ENCODE results near the gene GABRB2.

- TF ChIP-seq POLR2A (IDR thresholded peaks at IDR 0.05; ENCODE audit: borderline replicate concordance, extremely low read depth, insufficient read depth, insufficient read length), result no peak
- TF ChIP-seq EZH2 (IDR thresholded peaks at IDR 0.05), result no peak
- TF ChIP-seq CTCF (IDR thresholded peaks at IDR 0.05 in 2 of 3, conservative IDR thresholded peaks at IDR 0.05 in 1 of 3; ENCODE audit: borderline replicate concordance in 1 of 3, insufficient read depth in 1 of 3, low read depth in 2 of 3, low read length in 2 of 3), result no peak
- no peak for TF ChIP-seq POLR2AphosphoS5 (IDR thresholded peaks at IDR 0.05; ENCODE audit: low read depth, low read length)
Measured at GRCh38 chr5:161403121-161403520, 143.4 kb downstream of the GABRB2 start.
